Measurements from ENCODE around the gene FGD3.

DNA sequence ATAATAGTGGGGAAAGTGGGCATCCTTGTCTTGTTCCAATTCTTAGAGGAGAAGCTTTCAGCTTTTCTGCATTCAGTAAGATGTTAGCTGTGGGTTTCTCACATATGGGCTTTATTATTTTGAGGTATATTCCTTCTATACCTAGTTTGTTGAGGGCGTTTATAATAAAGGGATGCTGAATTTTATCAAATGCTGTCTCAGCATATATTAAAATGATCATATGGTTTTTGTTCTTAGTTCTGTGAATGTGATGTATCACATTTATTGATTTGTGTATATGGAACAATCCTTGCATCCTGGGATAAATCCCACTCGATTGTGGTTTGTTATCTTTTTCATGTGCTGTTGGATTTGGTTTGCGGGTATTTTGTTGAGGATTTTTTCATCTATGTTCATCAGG, 43.1 kb downstream of the FGD3 start:
- TF ChIP-seq, protein P1, sequence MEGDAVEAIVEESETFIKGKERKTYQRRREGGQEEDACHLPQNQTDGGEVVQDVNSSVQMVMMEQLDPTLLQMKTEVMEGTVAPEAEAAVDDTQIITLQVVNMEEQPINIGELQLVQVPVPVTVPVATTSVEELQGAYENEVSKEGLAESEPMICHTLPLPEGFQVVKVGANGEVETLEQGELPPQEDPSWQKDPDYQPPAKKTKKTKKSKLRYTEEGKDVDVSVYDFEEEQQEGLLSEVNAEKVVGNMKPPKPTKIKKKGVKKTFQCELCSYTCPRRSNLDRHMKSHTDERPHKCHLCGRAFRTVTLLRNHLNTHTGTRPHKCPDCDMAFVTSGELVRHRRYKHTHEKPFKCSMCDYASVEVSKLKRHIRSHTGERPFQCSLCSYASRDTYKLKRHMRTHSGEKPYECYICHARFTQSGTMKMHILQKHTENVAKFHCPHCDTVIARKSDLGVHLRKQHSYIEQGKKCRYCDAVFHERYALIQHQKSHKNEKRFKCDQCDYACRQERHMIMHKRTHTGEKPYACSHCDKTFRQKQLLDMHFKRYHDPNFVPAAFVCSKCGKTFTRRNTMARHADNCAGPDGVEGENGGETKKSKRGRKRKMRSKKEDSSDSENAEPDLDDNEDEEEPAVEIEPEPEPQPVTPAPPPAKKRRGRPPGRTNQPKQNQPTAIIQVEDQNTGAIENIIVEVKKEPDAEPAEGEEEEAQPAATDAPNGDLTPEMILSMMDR (conservative IDR thresholded peaks at IDR 0.05): no peak
- TF ChIP-seq EZH2 (IDR thresholded peaks at IDR 0.05; ENCODE audit: low read depth): no peak
